OCI-LY3 (cell line): ENCODE data around the gene HAUS7.

Experiments
- H2AFZ ChIP-seq: fragments of 200-600, 300-600 bp; shearing (Covaris generic); 2 replicates; pipeline ENCODE4 v1.6.0; 2014; ENCODE audit warnings: antibody characterized with exemption, low read depth, low read length
- H3K27ac ChIP-seq: fragments of 200-600, 300-600 bp; sonication (generic); 2 replicates; pipeline ENCODE4 v1.5.1; 2014; ENCODE audit warnings: mild to moderate bottlenecking, low read length, moderate library complexity, mixed read lengths
- H3K27me3 ChIP-seq: fragments of 200-600, 300-600 bp; sonication (generic); 2 replicates; pipeline ENCODE4 v1.6.1; 2014; ENCODE audit warnings: low read depth, low read length, mixed read lengths
- H3K36me3 ChIP-seq: fragments of 200-600, 300-600 bp; sonication (generic); replicated peaks from 2 replicates; pipeline ENCODE3; 2014; ENCODE audit warnings: low read depth, low read length, mixed read lengths
- H3K4me1 ChIP-seq: fragments of 300-600, 200-600 bp; sonication (generic); 2 replicates; pipeline ENCODE4 v1.6.1; 2014; ENCODE audit warnings: low read length, mixed read lengths
- H3K4me2 ChIP-seq: fragments of 200-600, 300-600 bp; sonication (generic); 2 replicates; pipeline ENCODE4 v1.6.1; 2014; ENCODE audit warnings: low read length, mixed read lengths
- H3K4me3 ChIP-seq: fragments of 300-600, 200-600 bp; sonication (generic); 2 replicates; pipeline ENCODE4 v1.5.1; 2014; ENCODE audit warnings: antibody characterized with exemption, mild to moderate bottlenecking, low read length, moderate library complexity
- H3K79me2 ChIP-seq: fragments of 300-600, 200-600 bp; shearing (Covaris generic); 2 replicates; pipeline ENCODE4 v1.6.1; 2014; ENCODE audit warnings: mild to moderate bottlenecking, low read length, mixed read lengths
- H3K9ac ChIP-seq: fragments of 300-600, 200-600 bp; shearing (Covaris generic); 2 replicates; pipeline ENCODE4 v1.6.0; 2014; ENCODE audit warnings: mild to moderate bottlenecking, low read length, moderate library complexity
- H3K9me3 ChIP-seq: fragments of 200-600, 300-600 bp; shearing (Covaris generic); 2 replicates; pipeline ENCODE4 v1.6.1; 2014; ENCODE audit warnings: low read length, mixed read lengths; ENCODE audit not compliant: insufficient read depth
- H4K20me1 ChIP-seq: fragments of 200-600, 300-600 bp; sonication (generic); 2 replicates; pipeline ENCODE4 v1.6.1; 2016; ENCODE audit warnings: low read length, mixed read lengths; ENCODE audit not compliant: insufficient read depth
- CTCF ChIP-seq: fragments of 200-600, 300-600 bp; sonication (generic); IDR thresholded peaks from 2 replicates; pipeline ENCODE4 v1.5.1; 2014; ENCODE audit warnings: antibody characterized with exemption, low read length, low read depth
- EZH2phosphoT487 ChIP-seq: fragments of 200-600 bp; shearing (Covaris generic); IDR thresholded peaks from 2 replicates; pipeline ENCODE4 v1.6.1; 2018; ENCODE audit warnings: antibody characterized with exemption, mixed run types, low read depth

HAUS7 gene

GRCh38 chrX:153445856-153446635 is 24.3 kb downstream of the HAUS7 start, which contains the start of gene TREX2:
Gene TREX2, minus strand, starts transcription at chrX:153446056. Its CDS starts 626 bp downstream, at chrX:153445430.
- H3K27me3 ChIP-seq: no peaks in the 10 kb centered on the region
- no peak within 1 kb of the TSS for H3K27ac ChIP-seq
- H3K79me2 ChIP-seq: no peaks in the 10 kb centered on the region
- no peak for TF ChIP-seq EZH2phosphoT487
- TF ChIP-seq CTCF: no peak
- no peaks in the 10 kb centered on the region for H3K4me1 ChIP-seq
- H3K9me3 ChIP-seq: no peaks in the 10 kb centered on the region
- H3K36me3 ChIP-seq: no peaks in the 10 kb centered on the region
- no peak within 1 kb of the TSS for H3K4me3 ChIP-seq
- H3K9ac ChIP-seq: no peak within 1 kb of the TSS
- H4K20me1 ChIP-seq: no peaks in the 10 kb centered on the region
- H3K4me2 ChIP-seq: no peak within 1 kb of the TSS
- no peak within 1 kb of the TSS for H2AFZ ChIP-seq

- no peak overlapping the region for H3K27ac ChIP-seq
- no peak overlapping the region for H3K9ac ChIP-seq
- no peaks in the 10 kb centered on the region for H3K9me3 ChIP-seq
- TF ChIP-seq EZH2phosphoT487 (no peak), CTCF (no peak)
- no peaks in the 10 kb centered on the region for H4K20me1 ChIP-seq
- no peak overlapping the region for H3K4me2 ChIP-seq
- H3K4me1 ChIP-seq: no peaks in the 10 kb centered on the region
- H2AFZ ChIP-seq: no peak overlapping the region
- H3K27me3 ChIP-seq: no peaks in the 10 kb centered on the region
- no peaks in the 10 kb centered on the region for H3K79me2 ChIP-seq
- H3K4me3 ChIP-seq: no peak overlapping the region
- no peaks in the 10 kb centered on the region for H3K36me3 ChIP-seq
These were observed 25.1 kb downstream of the HAUS7 start for GRCh38 chrX:153445106-153445855.

- Histone ChIP-seq H4K20me1 (no peaks in the 10 kb centered on the region), H3K4me2 (no peak overlapping the region), H3K27ac (no peak overlapping the region), H3K36me3 (no peaks in the 10 kb centered on the region), H3K4me1 (no peaks in the 10 kb centered on the region), H2AFZ (no peak overlapping the region), H3K79me2 (no peaks in the 10 kb centered on the region), H3K27me3 (no peaks in the 10 kb centered on the region), H3K9ac (no peak overlapping the region), H3K4me3 (no peak overlapping the region), H3K9me3 (no peaks in the 10 kb centered on the region)
- TF ChIP-seq CTCF (no peak), EZH2phosphoT487 (no peak)
These were observed 25.9 kb downstream of the HAUS7 start for GRCh38 chrX:153444333-153445011.
